GM15510 (cell line): ENCODE measurements around the gene KLHL28.
A peak's percentile ranks its signal among the peaks of the same experiment; 100 is the strongest.

Experiments used
- POLR2A ChIP-seq: IDR thresholded peaks from 3 replicates; pipeline ENCODE4 v1.6.1; 2011; ENCODE audit warnings: borderline replicate concordance; ENCODE audit not compliant: insufficient read length; ENCODE audit errors: extremely low read depth

Gene KLHL28

GRCh38 chr14:44942436-44942835 is 19.3 kb downstream of the KLHL28 start:
- TF ChIP-seq POLR2A, result no peak

- TF ChIP-seq POLR2A, result no peak
These were observed 20.2 kb downstream of the KLHL28 start for GRCh38 chr14:44941591-44941990.

GRCh38 chr14:44940944-44941343 is 20.8 kb downstream of the KLHL28 start:
- TF ChIP-seq POLR2A, result no peak

GRCh38 chr14:44940211-44940610 is 21.5 kb downstream of the KLHL28 start:
- no peak for TF ChIP-seq POLR2A

GRCh38 chr14:44937547-44937946 is 24.2 kb downstream of the KLHL28 start:
- no peak for TF ChIP-seq POLR2A

GRCh38 chr14:44935155-44935554 is 26.6 kb downstream of the KLHL28 start:
- TF ChIP-seq POLR2A, result no peak

- TF ChIP-seq POLR2A, result no peak
These were observed 33.0 kb downstream of the KLHL28 start for GRCh38 chr14:44928793-44929192.

GRCh38 chr14:44914849-44915248 is 46.9 kb downstream of the KLHL28 start:
- TF ChIP-seq POLR2A, result no peak

- TF ChIP-seq POLR2A, result no peak
These were observed 49.5 kb downstream of the KLHL28 start for GRCh38 chr14:44912041-44912869.

GRCh38 chr14:44910821-44911220 is 50.9 kb downstream of the KLHL28 start:
- no peak for TF ChIP-seq POLR2A

GRCh38 chr14:44901696-44902095 is 60.1 kb downstream of the KLHL28 start:
- TF ChIP-seq POLR2A, result no peak

- TF ChIP-seq POLR2A, result no peak
These were observed 63.2 kb downstream of the KLHL28 start for GRCh38 chr14:44898551-44898950.

- TF ChIP-seq POLR2A, result no peak
These were observed 63.9 kb downstream of the KLHL28 start for GRCh38 chr14:44897845-44898151.

GRCh38 chr14:44897041-44897844 is 64.5 kb downstream of the KLHL28 start:
- peak; percentile 60 for TF ChIP-seq POLR2A

- TF ChIP-seq POLR2A, result no peak
These were observed 65.3 kb downstream of the KLHL28 start for GRCh38 chr14:44896275-44897040.
